Suppressor macrophage (primary cell): ENCODE measurements around the gene CHD9.
"Not testable (repeated sequence)": the region's sequence is repeated elsewhere in the genome, so short reads cannot be mapped to it uniquely, and the experiment has no call there.

Source experiments
- DNase-seq, 4 experiments: peaks; one replicate each; pipeline ENCODE4 v3.0.0-alpha.2; 2020 to 2022

The CHD9 gene

DNA sequence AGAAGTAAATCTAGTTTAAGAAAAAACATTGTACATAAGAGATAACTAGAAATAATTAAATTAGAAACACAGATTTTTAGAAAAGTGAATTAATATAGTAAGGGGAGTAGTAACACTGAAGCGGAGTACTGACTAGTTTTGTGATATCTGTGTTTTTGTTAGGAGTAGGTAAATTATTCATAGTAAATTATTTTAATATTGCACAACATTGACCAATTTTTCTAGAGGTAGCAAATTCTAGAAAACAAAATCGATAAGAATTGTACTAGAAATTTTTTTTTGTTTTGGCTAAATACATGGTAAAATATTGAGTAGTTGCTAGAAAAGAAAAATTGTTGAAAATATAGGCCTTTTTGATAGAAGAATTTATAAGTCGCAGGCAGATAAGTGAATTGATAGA lies 156.5 kb downstream of the CHD9 start:
- DNase-seq = no peak

DNA sequence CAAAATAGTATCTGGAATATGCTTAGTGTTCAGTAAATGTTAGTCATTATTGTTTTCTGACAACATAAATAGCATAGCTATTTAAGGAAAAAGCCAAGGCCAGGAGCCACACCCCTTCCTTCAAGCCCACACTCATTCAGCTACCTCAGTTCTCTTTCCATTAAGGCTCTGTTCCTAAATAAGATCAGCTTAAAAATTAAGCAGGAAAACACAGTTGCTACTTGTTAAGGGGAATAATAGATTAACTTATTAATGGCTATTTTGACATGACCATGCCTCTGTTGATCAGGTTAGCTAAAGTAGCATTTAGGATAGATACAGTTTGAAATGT lies 158.1 kb downstream of the CHD9 start:
- peak in 3 of 4 experiments; percentile 15 to 28 (median 22) for DNase-seq

DNA sequence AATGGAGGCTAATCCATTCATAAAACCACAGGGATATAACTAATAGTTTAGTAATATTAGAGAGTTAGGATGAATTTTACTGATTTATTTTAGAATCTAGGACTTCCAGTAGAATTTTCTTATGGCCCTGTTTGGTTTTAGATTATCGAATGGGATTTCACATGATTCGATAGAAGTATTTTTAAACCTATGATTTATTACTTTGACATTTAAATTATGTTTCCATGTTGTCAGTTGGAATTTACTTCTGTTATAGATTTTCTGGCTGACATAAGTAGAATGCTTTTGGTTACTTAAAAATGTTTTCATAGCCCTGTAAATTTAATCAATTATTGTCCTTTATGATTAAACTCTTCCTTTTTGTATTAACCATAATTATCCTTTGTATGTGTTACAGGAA lies 158.8 kb downstream of the CHD9 start:
- DNase-seq = no peak

DNA sequence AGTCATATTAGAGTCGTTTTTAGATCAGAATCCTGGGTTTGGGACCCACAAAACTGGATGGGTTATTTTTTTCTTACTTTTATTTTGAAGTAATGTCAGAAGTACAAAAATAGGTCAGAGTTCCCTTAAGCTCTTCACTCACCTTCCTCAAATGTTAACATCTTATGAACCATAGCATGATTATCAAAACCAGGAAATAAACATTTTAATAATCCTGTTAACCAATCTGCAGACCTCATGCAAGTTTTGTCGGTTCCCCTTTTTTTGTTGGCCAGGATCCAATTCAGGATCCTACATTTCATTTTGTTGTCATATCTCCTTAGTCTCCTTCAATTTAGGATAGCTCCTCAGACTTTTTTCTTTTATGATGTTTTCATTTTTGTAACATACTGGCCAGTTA lies 162.0 kb downstream of the CHD9 start:
- peak; percentile 61 to 89 (median 76) for DNase-seq

DNA sequence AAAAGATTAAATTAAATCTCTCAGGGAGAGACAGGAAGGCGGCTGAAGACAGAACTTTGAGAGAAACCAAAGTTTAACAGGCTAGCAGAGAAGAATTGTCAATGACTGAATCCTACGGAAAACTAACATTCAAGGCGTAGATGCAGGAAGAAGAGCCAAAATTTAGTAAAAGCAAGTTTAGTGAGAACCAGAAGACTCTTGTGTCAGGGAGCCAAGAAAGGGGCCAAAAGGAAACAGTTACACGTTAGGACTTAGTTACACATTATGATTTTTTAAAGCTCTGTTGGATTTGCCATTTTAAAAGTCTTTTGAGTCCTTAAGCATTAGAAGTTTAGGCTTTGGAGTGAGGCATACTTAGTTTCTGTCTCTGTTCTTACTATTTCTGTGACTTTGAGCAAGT lies 164.6 kb downstream of the CHD9 start:
- no peak for DNase-seq

DNA sequence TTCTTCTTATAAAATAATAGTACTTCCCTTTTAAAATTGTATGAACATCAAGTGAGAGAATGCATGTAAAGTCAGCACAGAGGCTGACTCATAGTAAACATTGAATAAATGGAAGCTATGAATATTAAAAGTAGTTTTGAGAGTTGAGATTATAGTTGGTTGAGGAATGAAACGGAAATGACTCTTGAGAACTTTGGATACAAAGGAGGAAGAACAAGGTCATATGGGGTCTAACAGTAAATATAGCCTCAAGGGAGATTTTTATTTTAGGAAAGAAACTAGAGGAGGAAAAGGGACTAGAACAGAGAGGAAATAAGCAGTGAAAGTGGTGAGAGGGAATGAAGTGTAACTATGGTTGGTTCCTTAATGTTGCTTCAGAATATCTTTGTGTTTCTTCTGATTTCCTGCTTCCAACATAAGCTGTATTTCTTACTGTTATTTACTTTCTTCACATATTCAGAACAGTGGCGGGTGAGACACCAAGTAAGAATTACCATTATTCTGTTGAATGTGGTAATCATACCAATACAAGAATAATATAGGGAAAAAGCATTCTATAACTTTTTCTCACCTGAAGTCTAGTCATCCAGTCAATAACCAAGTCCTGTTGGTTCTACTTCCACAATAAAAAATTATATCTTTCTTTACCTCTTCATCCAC lies 165.1 kb downstream of the CHD9 start:
- peak; percentile 8 to 87 (median 52) for DNase-seq

DNA sequence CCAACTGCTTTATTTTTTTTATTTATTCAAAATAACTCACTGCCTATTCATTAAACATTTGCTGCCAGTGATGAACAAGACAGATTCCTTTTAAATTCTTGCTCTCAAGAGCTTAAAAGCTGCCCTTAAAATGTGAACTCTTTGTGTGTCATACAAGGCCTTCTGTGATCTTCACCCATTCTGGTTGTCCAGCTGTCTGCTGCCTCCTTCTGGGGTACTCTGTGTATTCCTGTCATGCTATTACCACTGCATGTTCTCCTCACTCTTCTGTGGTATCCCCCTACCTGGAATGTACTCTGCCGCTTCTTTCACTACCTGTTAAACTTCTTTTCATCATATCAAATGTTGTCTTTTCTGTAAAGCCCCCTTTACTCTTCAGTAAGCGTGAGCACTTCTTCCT lies 165.8 kb downstream of the CHD9 start:
- peak in 2 of 4 experiments; percentile 10 to 17 for DNase-seq

DNA sequence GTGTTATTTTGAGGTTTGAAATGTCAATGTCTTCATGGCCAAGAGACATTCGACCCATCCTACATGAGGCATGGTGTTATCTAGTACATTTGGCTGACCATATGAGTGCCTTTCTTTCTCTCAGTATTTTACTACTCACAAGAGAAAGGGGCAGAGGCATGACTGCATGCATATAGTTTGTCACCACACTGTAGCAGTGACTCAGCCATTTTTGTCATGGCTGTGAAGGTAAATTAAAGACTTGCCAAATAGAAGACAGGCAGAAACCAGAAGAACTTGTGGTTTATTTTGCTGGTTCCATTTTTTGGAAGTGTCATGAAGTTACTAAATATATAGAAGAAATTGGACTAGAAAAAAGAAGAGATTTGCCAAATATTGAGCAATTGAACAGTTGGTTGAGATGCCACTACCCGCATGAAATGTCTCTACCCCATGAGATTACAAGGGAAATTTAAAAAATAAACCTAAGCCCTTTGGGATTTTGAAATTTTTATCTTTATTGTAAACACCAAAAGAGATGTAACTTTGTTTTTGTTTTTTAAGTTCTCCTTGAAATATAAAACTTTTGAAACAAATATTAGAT lies 170.3 kb downstream of the CHD9 start:
- peak in 3 of 4 experiments; percentile 27 to 62 (median 49) for DNase-seq

DNA sequence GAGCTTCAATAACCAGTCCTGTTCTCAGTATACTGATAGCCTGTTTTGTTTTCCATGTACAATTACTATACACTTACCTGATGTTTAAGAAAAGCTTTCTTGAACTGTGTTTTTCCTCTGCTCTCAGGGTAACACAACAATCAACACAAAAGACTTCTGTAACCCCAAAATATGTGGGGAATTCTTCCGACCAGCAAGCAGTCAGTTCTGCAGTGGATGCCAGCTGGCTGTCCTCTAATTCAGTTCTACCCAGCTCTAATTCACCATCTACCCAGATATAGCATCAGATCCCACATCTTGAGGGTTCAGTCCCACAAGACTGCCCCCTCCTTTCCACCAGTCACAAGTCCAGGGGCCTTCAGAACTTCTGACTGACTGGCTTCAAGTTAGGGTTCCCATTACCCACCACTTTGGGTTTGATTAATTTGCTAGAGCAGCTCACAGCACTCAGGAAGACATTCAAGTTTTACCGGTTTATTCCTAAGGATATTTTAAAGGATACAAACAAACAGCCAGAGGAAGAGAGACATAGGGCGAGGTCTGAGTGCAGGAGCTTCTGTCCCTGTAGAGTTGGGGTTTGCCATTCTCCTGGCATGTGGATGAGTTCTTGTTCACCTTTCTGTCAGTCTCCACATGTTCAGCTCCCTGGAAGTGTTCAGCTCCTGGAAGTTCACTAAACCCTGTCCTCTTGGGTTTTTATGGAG lies 178.2 kb downstream of the CHD9 start:
- no peak for DNase-seq

DNA sequence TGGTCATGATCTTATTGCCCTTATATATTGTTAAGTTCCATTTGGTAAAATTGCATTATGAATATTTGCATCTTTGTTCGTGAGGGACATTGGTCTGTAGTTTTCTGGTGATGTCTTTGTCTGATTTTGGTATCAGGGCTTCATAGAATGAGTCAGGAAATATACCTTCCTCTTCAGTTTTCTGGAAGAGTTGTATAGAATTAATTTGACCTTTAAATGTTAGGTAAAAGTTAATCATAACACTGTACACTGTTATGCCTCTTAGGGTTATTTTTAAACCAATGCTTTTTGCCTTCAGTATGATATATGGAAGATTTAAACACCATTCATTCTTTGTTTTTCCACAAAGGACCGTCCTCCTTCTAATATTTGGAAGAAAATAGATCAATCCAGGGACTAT lies 180.0 kb downstream of the CHD9 start:
- DNase-seq = no peak

DNA sequence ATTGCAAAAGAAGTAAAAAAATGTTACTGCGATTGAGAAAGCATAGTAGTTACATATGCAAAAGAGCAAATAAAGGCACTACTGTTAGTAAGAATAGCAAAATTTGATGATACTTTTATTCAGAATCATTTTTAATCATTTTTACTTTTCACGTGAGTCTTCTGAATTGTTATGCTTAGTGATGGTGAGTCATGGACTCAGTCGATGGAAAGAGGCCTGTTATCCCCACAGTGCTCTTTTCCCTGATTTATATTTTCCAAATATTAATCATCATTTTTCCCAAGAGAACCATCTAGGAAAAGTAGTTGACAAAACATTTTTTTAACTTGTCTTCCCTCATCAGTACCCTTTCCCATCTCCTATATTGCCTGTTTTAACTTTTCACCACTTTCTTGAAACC lies 181.1 kb downstream of the CHD9 start:
- DNase-seq = no peak

DNA sequence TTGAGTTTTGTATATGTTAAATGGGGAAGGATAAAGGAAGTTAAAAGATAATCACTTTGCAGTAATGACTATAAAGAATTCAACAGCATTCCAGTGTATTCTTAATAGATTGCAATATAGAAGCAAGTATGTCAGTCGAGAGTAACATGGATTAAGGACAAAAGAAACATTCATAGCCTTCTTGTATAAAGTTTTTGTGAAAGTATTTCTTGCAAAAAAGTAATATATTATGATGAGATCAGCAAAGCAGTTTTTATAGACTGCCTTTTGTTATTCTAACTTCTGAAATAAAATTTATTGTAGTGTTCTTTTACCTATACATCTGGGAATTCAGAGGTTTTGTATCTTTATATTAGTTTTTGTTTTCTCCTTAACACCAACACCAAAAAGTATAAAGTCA lies 194.5 kb downstream of the CHD9 start:
- DNase-seq = no peak

DNA sequence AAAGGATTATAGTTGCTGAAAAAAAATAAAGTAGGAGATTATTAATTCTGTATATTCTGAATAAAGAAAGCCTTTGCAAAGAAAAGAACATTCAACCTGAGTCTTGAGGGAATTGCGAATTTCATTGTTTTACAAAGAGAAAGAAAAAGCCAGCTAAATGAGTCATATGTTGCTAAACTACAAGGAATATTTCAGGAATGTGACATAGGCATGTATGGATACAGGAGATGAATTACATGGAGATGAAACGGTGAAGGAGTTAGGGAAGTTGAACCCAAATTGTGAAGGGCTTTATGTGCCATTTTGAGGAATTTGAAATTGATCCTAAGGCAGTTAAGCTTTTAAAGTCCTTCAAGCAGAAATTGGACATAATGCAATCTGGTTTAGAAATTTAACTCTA lies 202.2 kb downstream of the CHD9 start:
- DNase-seq = no peak

DNA sequence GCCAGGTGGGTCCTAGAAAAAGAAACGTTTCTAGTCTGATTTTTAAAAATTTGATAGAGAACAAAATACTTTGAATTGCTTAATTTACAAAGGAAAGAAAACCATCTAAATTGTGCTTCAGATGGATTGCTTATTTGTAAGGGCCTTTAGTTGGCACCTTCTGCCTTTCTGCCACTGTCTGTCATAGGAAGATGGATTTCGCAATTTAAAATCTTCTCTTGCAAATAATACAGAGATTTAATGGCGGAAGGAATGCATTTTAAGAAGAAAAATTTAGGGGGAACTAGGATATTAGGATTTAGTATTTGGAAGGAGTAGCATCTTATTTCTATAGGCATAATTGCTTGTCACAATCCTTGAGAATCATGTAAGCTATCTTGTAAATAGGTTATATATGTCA lies 204.0 kb downstream of the CHD9 start:
- DNase-seq = no peak

DNA sequence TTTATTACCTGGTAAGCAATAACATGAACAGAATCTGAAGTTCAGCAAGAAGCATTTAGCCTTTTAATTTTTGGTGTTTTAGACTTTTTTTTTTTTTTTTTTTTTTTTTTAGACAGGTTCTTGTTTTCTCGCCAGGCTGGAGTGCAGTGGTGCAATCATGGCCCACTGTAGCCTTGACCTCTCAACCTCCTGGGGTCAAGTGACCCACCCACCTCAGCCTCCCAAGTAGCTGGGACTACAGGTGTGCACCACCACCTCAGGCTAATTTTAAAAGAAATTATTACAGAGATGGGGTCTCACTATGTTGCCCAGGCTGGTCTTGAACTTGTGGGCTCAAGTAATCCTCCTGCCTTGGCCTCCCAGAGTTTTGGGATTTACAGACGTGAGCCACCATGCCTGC lies 206.5 kb downstream of the CHD9 start:
- no peak for DNase-seq

DNA sequence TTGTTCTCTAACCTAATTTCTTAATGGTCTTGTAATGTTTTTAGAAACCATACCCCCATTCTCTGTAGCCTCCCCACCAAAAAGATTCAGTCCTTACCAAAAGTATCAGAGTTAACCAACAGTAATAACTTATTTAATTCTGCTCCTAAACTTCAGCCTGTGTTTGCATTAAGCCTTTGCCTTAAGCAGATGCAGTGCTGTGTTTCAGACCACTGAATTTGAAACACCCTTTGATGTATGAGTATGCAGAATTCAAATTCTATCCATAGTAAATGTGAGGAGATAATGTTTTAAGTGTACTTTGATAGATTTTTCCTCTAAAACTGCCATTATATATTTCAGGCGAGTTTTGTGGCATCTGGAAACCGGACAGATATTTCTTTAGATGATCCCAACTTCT lies 207.9 kb downstream of the CHD9 start:
- DNase-seq = no peak

DNA sequence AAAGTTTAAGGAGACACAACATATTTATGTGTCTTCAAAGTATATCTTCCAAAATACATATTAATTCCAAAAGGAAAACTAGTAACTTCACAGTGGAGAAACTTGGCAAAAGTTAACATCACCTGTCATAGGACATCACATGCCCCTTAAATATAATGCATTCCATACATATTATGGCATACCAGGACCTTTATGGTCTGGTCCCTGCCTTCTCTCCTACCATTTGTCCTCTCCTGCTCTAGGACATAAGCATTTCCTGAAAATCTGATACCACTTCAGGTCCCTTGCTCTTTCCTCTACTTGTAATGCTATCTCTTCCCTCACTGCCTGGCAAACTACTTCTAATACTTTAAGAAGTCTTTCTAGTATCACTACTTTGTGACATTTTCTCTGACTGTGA lies 211.4 kb downstream of the CHD9 start:
- DNase-seq = no peak

DNA sequence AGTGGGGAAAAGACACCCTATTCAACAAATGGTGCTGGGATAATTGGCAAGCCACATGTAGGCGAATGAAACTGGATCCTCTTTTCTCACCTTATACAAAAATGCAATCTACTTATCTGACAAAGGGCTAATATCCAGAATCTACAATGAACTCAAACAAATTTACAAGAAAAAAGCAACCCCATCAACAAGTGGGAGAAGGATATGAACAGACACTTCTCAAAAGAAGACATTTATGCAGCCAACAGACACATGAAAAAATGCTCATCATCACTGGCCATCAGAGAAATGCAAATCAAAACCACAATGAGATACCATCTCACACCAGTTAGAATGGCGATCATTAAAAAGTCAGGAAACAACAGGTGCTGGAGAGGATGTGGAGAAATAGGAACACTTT lies 223.7 kb downstream of the CHD9 start:
- not testable (repeated sequence) for DNase-seq

DNA sequence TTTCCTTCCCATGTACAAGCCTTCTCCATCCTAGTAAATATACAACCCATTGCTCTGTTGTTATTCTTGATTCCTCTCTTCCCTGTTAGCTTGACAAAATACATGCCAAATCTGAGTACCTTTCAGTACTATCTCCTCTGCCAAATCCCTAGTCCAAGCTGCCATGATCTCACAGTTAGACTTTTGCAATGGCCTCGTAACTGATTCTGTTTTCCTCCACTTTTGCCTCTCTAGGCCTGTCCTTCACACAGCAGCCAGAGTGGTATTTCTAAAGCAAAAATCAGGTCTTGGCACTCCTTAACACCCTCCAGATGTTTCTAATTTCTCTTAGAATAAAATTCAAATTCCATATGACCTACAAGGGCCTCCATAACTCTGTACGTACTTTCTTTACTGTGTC lies 226.5 kb downstream of the CHD9 start:
- no peak for DNase-seq

DNA sequence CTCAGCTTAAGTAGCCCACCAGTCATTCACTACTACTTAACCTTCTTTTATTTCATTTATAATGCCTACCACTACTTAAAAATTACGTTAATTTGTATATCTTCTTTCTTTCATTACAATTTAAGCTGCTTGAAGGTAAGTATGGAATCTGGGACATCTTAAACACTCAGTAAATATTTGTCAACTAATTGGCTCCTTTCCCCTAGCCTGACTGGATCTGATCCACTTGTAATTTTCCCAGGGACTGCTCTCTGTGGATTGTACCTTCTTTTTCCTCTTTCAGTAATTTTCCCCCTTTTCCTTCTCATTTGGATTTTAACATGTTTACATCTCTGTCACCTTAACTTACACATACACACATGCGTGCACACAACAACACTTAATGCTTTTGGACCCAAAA lies 227.1 kb downstream of the CHD9 start:
- no peak for DNase-seq

DNA sequence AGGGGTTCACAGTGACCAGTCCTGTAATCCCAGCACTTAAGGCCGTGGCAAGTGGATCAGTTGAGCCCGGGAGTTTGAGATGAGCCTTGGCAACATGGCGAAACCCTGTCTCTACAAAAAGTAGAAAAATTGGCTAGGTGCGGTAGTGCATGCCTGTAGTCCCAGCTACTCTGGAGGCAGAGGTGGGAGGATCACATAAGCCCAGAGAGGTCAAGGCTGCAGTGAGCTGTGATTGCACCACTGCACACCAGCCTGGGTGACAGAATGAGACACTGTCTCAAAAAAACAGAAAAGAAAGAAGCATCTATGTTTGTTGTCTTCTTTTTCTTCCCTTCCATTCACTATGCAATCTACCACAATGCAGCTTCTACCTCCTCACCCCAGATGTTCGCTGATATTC lies 227.5 kb downstream of the CHD9 start:
- no peak for DNase-seq

DNA sequence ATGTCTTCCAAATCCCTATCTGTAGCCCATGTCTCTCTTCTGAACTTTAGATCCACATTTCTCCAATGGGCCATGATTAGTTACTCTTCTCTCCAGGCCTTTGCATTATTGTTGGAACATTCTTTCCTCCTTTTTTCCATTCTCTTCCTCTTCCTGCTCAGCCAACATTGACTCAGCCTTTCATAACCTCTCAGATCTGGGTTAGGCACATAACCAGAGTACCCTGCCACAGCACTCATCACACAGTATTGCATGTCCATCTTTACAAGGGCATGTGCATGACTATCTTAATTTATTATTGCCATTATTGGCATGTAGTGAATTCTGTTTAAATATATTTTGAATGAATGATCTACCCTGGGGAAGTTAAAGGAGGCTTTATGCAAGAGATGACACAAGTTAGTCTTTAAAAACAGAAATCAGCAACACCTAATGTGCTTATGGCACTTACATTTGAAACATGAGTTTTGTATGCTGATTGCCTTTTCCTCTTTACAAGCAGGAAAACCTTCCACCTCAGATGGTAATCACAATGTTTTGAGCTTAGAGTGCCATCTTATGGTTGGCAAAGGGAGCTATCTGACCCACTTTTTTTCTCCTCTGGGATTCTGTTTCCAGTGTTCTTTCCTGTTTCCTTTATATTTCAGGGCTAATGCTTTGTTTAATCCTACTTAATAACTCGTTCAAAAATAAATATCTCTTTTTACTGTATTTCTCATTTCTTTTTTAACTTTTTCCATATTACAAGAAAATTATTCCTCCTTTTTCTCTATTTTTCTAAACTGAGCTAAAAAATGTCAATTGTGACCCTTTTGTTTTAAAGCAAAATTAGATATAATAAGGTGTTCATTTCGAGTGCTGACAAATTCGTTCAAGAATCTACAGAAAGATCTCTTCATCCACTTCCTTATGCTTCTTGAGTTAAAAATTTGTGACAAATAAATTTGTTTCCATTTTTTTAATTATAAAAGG lies 228.5 kb downstream of the CHD9 start:
- peak in 3 of 4 experiments; percentile 5 to 40 (median 30) for DNase-seq

DNA sequence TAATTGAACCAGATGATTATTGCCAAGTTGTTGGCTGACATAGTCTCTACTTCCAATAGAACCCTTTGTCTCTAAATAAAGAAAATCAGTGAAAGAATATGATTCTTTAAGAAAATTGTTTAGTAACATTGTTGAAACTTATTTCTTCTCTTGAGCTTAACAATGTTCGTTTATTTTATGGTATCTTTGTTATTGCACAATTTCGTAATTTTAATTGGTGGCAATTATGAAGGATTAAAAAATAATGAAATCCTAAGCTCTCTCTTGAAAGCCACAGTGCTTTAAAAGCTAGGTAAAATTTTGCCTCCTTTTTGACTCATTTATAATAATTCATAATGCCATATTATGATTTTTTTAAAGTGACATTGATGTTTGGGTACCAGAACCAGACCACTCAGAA lies 230.4 kb downstream of the CHD9 start:
- no peak for DNase-seq
